Measurements from ENCODE around the gene MLH3. TPM values are rescaled to one million over a fixed set of nuclear protein-coding genes. Genes with fewer than 3 reads are reported as not detected.

Gene MLH3
- total RNA-seq, 2 experiments from 2014 or later, result 13.2 to 14.4 TPM

GRCh38 chr14:75048101-75048500, 3.2 kb downstream of the MLH3 start:
- Histone ChIP-seq H3K4me1 (ENCODE audit: insufficient read depth, low read length) (peaks cover 17% of the 10 kb centered on the region), H3K27me3 (ENCODE audit: control insufficient read depth in 1 of 2, insufficient read depth in 2 of 2, low read length in 2 of 2) (no peaks in the 10 kb centered on the region), H3K4me3 (ENCODE audit: low read length) (no peak overlapping the region), H3K36me3 (ENCODE audit: insufficient read depth, low read length) (no peaks in the 10 kb centered on the region), H3K9me3 (ENCODE audit: control insufficient read depth in 1 of 2, insufficient read depth in 1 of 2, low read length in 2 of 2) (no peaks in the 10 kb centered on the region), H3K27ac (ENCODE audit: low read depth in 1 of 2, low read length in 2 of 2) (no peak overlapping the region)
- no peak overlapping the region for H3K4me3 Mint-ChIP-seq
- intact Hi-C loops (cut with DNase I, micrococcal nuclease), result no loop called here
- ATAC-seq (ENCODE audit: poor library complexity) (no peak), DNase-seq (no peak)
- POLR2A ChIA-PET, result no interaction called here
- no peaks in the 10 kb centered on the region for H3K9me3 Mint-ChIP-seq
- CTCF ChIA-PET, result interaction anchor here (1.9 kb wide), 1 partner anchor 187 kb away, joined by 5 read pairs; no protein-coding TSS in a partner anchor
- TF ChIP-seq CTCF (IDR thresholded peaks at IDR 0.05), result no peak
- no peak overlapping the region for H3K27ac Mint-ChIP-seq
- H3K36me3 Mint-ChIP-seq (ENCODE audit: low read depth), result peaks cover 55% of the 10 kb centered on the region
- peaks cover 82% of the 10 kb centered on the region for H3K4me1 Mint-ChIP-seq (ENCODE audit: low read depth)
- H3K27me3 Mint-ChIP-seq, result no peaks in the 10 kb centered on the region

DNA sequence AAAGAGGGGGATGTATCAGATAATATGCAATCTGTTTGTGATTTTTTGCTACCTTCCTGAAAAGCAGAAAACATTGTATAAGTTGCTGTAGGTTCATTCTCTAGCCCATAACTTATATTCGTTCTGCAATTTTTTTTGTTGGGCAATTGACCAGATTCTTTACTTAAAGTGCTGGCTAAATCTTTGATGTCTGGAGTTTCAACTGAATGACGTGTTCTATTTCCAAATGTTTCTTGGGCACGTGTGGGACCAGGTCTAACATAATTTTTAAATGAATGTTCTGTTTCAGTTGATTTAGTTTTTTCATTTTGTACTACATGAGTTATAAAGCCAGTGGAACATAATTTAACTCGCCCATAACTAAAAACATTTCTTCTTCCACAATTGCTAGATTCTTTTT, 3.8 kb downstream of the MLH3 start:
- Histone ChIP-seq H3K36me3 (ENCODE audit: insufficient read depth, low read length) (no peaks in the 10 kb centered on the region), H3K9me3 (ENCODE audit: control insufficient read depth in 1 of 2, insufficient read depth in 1 of 2, low read length in 2 of 2) (no peaks in the 10 kb centered on the region), H3K27ac (ENCODE audit: low read depth in 1 of 2, low read length in 2 of 2) (no peak overlapping the region), H3K27me3 (ENCODE audit: control insufficient read depth in 1 of 2, insufficient read depth in 2 of 2, low read length in 2 of 2) (no peaks in the 10 kb centered on the region), H3K4me3 (ENCODE audit: low read length) (no peak overlapping the region), H3K4me1 (ENCODE audit: insufficient read depth, low read length) (peaks cover 17% of the 10 kb centered on the region)
- DNase-seq (no peak), ATAC-seq (ENCODE audit: poor library complexity) (no peak)
- no peak for TF ChIP-seq CTCF (IDR thresholded peaks at IDR 0.05)
- Mint-ChIP-seq H3K4me3 (no peak overlapping the region), H3K4me1 (ENCODE audit: low read depth) (peaks cover 83% of the 10 kb centered on the region), H3K36me3 (ENCODE audit: low read depth) (peaks cover 59% of the 10 kb centered on the region), H3K27ac (no peak overlapping the region), H3K27me3 (no peaks in the 10 kb centered on the region), H3K9me3 (no peaks in the 10 kb centered on the region)
- POLR2A ChIA-PET, result no interaction called here
- intact Hi-C loops (cut with DNase I, micrococcal nuclease), result loop anchor here in 1 of 2 experiments (2.0 kb wide), 1 partner anchor 43 kb away; no protein-coding TSS in a partner anchor
- CTCF ChIA-PET, result no interaction called here

- H3K27ac ChIP-seq (ENCODE audit: low read depth in 1 of 2, low read length in 2 of 2), result no peak overlapping the region
- TF ChIP-seq CTCF (IDR thresholded peaks at IDR 0.05), result no peak
- no peaks in the 10 kb centered on the region for H3K27me3 ChIP-seq (ENCODE audit: control insufficient read depth in 1 of 2, insufficient read depth in 2 of 2, low read length in 2 of 2)
- H3K9me3 Mint-ChIP-seq, result no peaks in the 10 kb centered on the region
- H3K4me1 ChIP-seq (ENCODE audit: insufficient read depth, low read length), result peaks cover 17% of the 10 kb centered on the region
- no peaks in the 10 kb centered on the region for H3K9me3 ChIP-seq (ENCODE audit: control insufficient read depth in 1 of 2, insufficient read depth in 1 of 2, low read length in 2 of 2)
- H3K36me3 ChIP-seq (ENCODE audit: insufficient read depth, low read length), result peaks cover 5% of the 10 kb centered on the region
- H3K4me3 Mint-ChIP-seq, result no peak overlapping the region
- intact Hi-C loops (cut with DNase I, micrococcal nuclease), result loop anchor here in 1 of 2 experiments (2.0 kb wide), 1 partner anchor 42 kb away; no protein-coding TSS in a partner anchor
- CTCF ChIA-PET, result no interaction called here
- POLR2A ChIA-PET, result no interaction called here
- H3K4me1 Mint-ChIP-seq (ENCODE audit: low read depth), result peaks cover 87% of the 10 kb centered on the region
- H3K36me3 Mint-ChIP-seq (ENCODE audit: low read depth), result peaks cover 65% of the 10 kb centered on the region
- DNase-seq, result no peak
- ATAC-seq (ENCODE audit: poor library complexity), result no peak
- H3K27me3 Mint-ChIP-seq, result no peaks in the 10 kb centered on the region
- H3K27ac Mint-ChIP-seq, result no peak overlapping the region
- no peak overlapping the region for H3K4me3 ChIP-seq (ENCODE audit: low read length)
Measured at GRCh38 chr14:75046899-75047298, 4.4 kb downstream of the MLH3 start.

Data from CD4-positive, alpha-beta T cell (primary cell).